OCI-LY1 (cell line): Measurements from ENCODE around the gene LARP4B.

Source experiments
- CTCF ChIP-seq: fragments of 200-600 bp; sonication (generic), shearing (Covaris generic); IDR thresholded peaks from 2 replicates; pipeline ENCODE4 v1.5.1; 2017; ENCODE audit warnings: mild to moderate bottlenecking, antibody characterized with exemption, low read length, moderate library complexity, mixed read lengths
- EZH2 ChIP-seq: fragments of 200-600 bp; sonication (generic), shearing (Covaris generic); IDR thresholded peaks from 2 replicates; pipeline ENCODE4 v1.8.0; 2017; ENCODE audit warnings: borderline replicate concordance, mixed run types, mild to moderate bottlenecking, antibody characterized with exemption, low read length, moderate library complexity, mixed read lengths

- TF ChIP-seq EZH2 (no peak), CTCF (no peak)
These were observed 34.5 kb downstream of the LARP4B start for GRCh38 chr10:896982-897381.
